CD4-positive, alpha-beta memory T cell (primary cell): ENCODE results near the gene LRP1B. TPM values are rescaled to one million over a fixed set of nuclear protein-coding genes. Genes with fewer than 3 reads are reported as not detected.

Experiments
- CTCF ChIA-PET: fragments of 350-600 bp; sonication (Branson Sonifier 250); formaldehyde crosslinking; loops from one replicate; lab custom pipeline; 2021; ENCODE audit warnings: inconsistent platforms; ENCODE audit not compliant: partially characterized antibody; lab: Charles Lee
- POLR2A ChIA-PET: fragments of 350-600 bp; sonication (Branson Sonifier 250); formaldehyde crosslinking; loops from one replicate; lab custom pipeline; 2021; ENCODE audit not compliant: partially characterized antibody; lab: Charles Lee
- DNase-seq, 5 donors: peaks; one replicate each; pipeline versions ENCODE4 v3.0.0 to v3.0.0-alpha.2; 2020 to 2022; ENCODE audit warnings: mixed read lengths in 1 of 5
- H3K27ac ChIP-seq: one replicate; pipeline ENCODE4 v1.7.0; 2013; ENCODE audit warnings: low read depth, low read length
- H3K27me3 ChIP-seq: 2 replicates; pipeline ENCODE4 v1.7.0; 2013; ENCODE audit warnings: mild to moderate bottlenecking, low read length, moderate library complexity; ENCODE audit not compliant: insufficient read depth
- H3K36me3 ChIP-seq: 2 replicates; pipeline ENCODE4 v1.7.0; 2013; ENCODE audit warnings: mild to moderate bottlenecking, low read length, moderate library complexity; ENCODE audit not compliant: insufficient read depth
- H3K4me1 ChIP-seq: 2 replicates; pipeline ENCODE4 v1.7.0; 2013; ENCODE audit warnings: mild to moderate bottlenecking, low read length, moderate library complexity; ENCODE audit not compliant: insufficient read depth
- H3K4me3 ChIP-seq, 2 donors: one replicate each; pipeline ENCODE4 v1.7.0; 2013; ENCODE audit warnings: low read length in 2 of 2, mild to moderate bottlenecking in 1 of 2
- H3K9me3 ChIP-seq, 2 donors: one replicate each; pipeline ENCODE4 v1.7.0; 2013; ENCODE audit warnings: low read length in 2 of 2, control low read depth in 1 of 2; ENCODE audit not compliant: control insufficient read depth in 1 of 2
- H3K27ac Mint-ChIP-seq, 7 donors: one replicate each; pipeline ENCODE4 v1.8.0; 2020 to 2021; ENCODE audit warnings: mixed read lengths in 7 of 7, mild to moderate bottlenecking in 6 of 7, inconsistent platforms in 3 of 7, moderate library complexity in 3 of 7
- H3K27me3 Mint-ChIP-seq, 2 donors: one replicate each; pipeline ENCODE4 v1.8.0; 2020 to 2021; ENCODE audit warnings: mixed read lengths in 2 of 2
- H3K36me3 Mint-ChIP-seq, 2 donors: one replicate each; pipeline ENCODE4 v1.8.0; 2020 to 2021; ENCODE audit warnings: mixed read lengths in 2 of 2, inconsistent platforms in 1 of 2, mild to moderate bottlenecking in 1 of 2
- H3K4me1 Mint-ChIP-seq, 4 donors: one replicate each; pipeline ENCODE4 v1.8.0; 2020 to 2021; ENCODE audit warnings: mixed read lengths in 4 of 4, mild to moderate bottlenecking in 1 of 4
- H3K4me3 Mint-ChIP-seq, 8 donors: one replicate each; pipeline ENCODE4 v1.8.0; 2020 to 2021; ENCODE audit warnings: mixed read lengths in 8 of 8, mild to moderate bottlenecking in 7 of 8, moderate library complexity in 6 of 8, inconsistent platforms in 3 of 8
- H3K9me3 Mint-ChIP-seq, 8 donors: one replicate each; pipeline ENCODE4 v1.8.0; 2020 to 2021; ENCODE audit warnings: mixed read lengths in 8 of 8, mild to moderate bottlenecking in 5 of 8, inconsistent platforms in 3 of 8, moderate library complexity in 1 of 8
- intact Hi-C: fragments of 100-400 bp; cut with micrococcal nuclease; formaldehyde crosslinking; loops from one replicate; pipeline ENCODE4 v1.15.1; 2023
- polyA plus RNA-seq, 2 donors: library from polyadenylated mRNA; unstranded; fragments of 300-500 nt; fragmentation: Illumina TruSeq; gene quantifications; one replicate each; pipeline ENCODE4 v1.2.3, GENCODE V29; 2021
- total RNA-seq, 2 experiments: library from RNA; stranded (reverse); gene quantifications; one replicate each; pipeline ENCODE4 v1.2.3, GENCODE V29; 2021

LRP1B gene
- total and polyA plus RNA-seq, 4 experiments from 2014 or later, result not detected

DNA sequence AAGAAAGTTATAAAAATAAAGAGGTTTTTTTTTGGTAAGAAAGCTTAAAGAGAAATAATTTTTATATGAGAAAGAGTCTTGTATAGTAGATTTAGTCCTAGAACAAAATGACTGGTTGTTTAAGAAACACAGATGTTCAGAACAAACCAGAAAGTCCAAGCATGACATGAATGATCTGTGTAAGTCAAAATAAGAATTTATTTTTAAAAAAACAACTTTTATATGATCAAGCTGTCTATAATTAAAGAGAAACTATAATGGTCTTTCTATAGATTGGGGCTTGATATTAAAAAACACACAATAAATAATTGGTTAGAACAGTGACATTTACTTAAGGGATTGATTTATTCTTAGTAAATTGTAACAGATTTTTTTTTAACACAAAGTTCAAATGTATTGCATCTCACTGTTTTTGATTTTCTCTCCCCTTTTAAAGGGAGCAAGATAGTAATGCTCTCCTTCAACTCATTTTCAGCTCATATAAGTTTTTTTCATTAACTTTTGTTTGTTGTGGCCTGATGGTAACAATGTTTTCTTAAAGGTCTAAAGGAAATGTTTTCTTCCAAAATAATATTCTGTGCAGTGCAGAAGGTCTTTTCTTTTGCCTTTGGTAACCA is 1256.8 kb downstream of the LRP1B start:
- intact Hi-C loops, result no loop called here
- DNase-seq, result no peak
- no peaks in the 10 kb centered on the region for H3K4me1 ChIP-seq
- no peaks in the 10 kb centered on the region for H3K27me3 ChIP-seq
- no peak overlapping the region for H3K27ac ChIP-seq
- H3K27me3 Mint-ChIP-seq, result no peaks in the 10 kb centered on the region
- H3K4me3 Mint-ChIP-seq, result no peak overlapping the region
- H3K9me3 Mint-ChIP-seq, result peaks cover 0 to 25% (median 7%) of the 10 kb centered on the region in 8 donors
- no peaks in the 10 kb centered on the region for H3K36me3 Mint-ChIP-seq
- no peak overlapping the region for H3K27ac Mint-ChIP-seq
- POLR2A ChIA-PET, result no interaction called here
- no peaks in the 10 kb centered on the region for H3K4me1 Mint-ChIP-seq
- CTCF ChIA-PET, result no interaction called here
- no peaks in the 10 kb centered on the region for H3K36me3 ChIP-seq
- no peaks in the 10 kb centered on the region for H3K9me3 ChIP-seq
- no peak overlapping the region for H3K4me3 ChIP-seq

- CTCF ChIA-PET, result no interaction called here
- no peak overlapping the region for H3K27ac Mint-ChIP-seq
These were observed 1260.9 kb downstream of the LRP1B start for GRCh38 chr2:140869925-140870324.

DNA sequence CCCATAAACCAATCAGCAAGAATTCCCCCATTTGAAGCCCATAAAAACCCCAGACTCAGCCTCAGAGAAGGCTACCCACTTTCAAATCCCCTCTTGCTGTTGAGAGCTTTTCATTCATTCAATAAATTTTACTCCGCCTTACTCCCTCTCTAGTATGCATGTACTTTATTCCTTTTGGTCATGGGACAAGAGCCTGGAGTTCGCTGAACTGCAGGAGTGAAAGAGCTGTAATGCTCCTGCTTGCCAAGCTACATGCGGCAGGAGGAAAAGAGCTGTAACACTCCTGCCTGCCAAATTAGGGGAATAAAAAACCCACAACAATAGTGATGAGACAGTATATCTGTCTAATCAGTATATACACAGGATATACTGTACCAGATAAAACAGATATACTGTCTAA is 1261.7 kb downstream of the LRP1B start:
- Histone ChIP-seq H3K27me3 (no peaks in the 10 kb centered on the region), H3K4me1 (no peaks in the 10 kb centered on the region), H3K36me3 (no peaks in the 10 kb centered on the region), H3K4me3 (no peak overlapping the region), H3K9me3 (no peaks in the 10 kb centered on the region), H3K27ac (no peak overlapping the region)
- Mint-ChIP-seq H3K9me3 (peaks cover 0 to 25% (median 10%) of the 10 kb centered on the region in 8 donors), H3K4me1 (no peaks in the 10 kb centered on the region), H3K4me3 (no peak overlapping the region), H3K27ac (no peak overlapping the region), H3K36me3 (no peaks in the 10 kb centered on the region), H3K27me3 (no peaks in the 10 kb centered on the region)
- intact Hi-C loops, result no loop called here
- ChIA-PET CTCF (no interaction called here), POLR2A (no interaction called here)
- DNase-seq, result no peak

More at GRCh38 chr2:140869925-140870324, 1260.9 kb downstream of the LRP1B start:
- Histone ChIP-seq H3K27me3 (no peaks in the 10 kb centered on the region), H3K4me1 (no peaks in the 10 kb centered on the region), H3K27ac (no peak overlapping the region), H3K36me3 (no peaks in the 10 kb centered on the region), H3K4me3 (no peak overlapping the region), H3K9me3 (no peaks in the 10 kb centered on the region)
- DNase-seq, result no peak
- Mint-ChIP-seq H3K36me3 (no peaks in the 10 kb centered on the region), H3K9me3 (peaks cover 0 to 31% (median 10%) of the 10 kb centered on the region in 8 donors), H3K4me1 (no peaks in the 10 kb centered on the region), H3K27me3 (no peaks in the 10 kb centered on the region), H3K4me3 (no peak overlapping the region)
- POLR2A ChIA-PET, result no interaction called here
- intact Hi-C loops, result no loop called here

DNA sequence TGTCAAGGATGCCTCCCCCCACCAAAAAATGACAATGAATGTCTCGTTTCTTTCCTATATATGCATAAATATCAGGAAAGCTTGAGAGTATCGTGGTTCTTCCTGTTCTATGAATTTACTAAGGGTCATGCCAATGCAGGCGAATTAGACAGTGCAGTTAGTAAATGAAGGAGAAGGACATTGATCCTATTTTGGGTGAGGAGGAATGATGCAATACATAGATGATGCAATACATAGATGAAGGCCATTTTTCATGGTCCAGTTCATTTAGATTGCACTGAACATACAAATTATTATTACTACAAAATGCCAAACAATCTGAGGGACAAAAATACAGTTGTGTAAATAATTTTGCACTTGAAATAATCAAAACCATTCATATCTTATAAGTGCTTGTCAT is 1265.0 kb downstream of the LRP1B start:
- H3K9me3 Mint-ChIP-seq, result peaks cover 0 to 22% (median 7%) of the 10 kb centered on the region in 8 donors
- no peak for DNase-seq
- Histone ChIP-seq H3K9me3 (no peaks in the 10 kb centered on the region), H3K27me3 (no peaks in the 10 kb centered on the region), H3K4me3 (no peak overlapping the region), H3K27ac (no peak overlapping the region), H3K36me3 (no peaks in the 10 kb centered on the region), H3K4me1 (no peaks in the 10 kb centered on the region)
- H3K36me3 Mint-ChIP-seq, result no peaks in the 10 kb centered on the region
- intact Hi-C loops, result no loop called here
- no peak overlapping the region for H3K4me3 Mint-ChIP-seq
- POLR2A ChIA-PET, result no interaction called here
- no peaks in the 10 kb centered on the region for H3K4me1 Mint-ChIP-seq
- no peak overlapping the region for H3K27ac Mint-ChIP-seq
- H3K27me3 Mint-ChIP-seq, result no peaks in the 10 kb centered on the region
- CTCF ChIA-PET, result no interaction called here

- Histone ChIP-seq H3K9me3 (no peaks in the 10 kb centered on the region), H3K27ac (no peak overlapping the region), H3K4me1 (no peaks in the 10 kb centered on the region), H3K4me3 (no peak overlapping the region), H3K27me3 (no peaks in the 10 kb centered on the region), H3K36me3 (no peaks in the 10 kb centered on the region)
- intact Hi-C loops, result no loop called here
- Mint-ChIP-seq H3K9me3 (peaks cover 0 to 22% (median 8%) of the 10 kb centered on the region in 8 donors), H3K4me1 (no peaks in the 10 kb centered on the region), H3K27me3 (no peaks in the 10 kb centered on the region), H3K36me3 (no peaks in the 10 kb centered on the region), H3K4me3 (no peak overlapping the region), H3K27ac (no peak overlapping the region)
- CTCF ChIA-PET, result interaction anchor here (0.5 kb wide), 1 partner anchor 263 kb away, joined by 4 read pairs; no protein-coding TSS in a partner anchor
- DNase-seq, result no peak
- POLR2A ChIA-PET, result no interaction called here
These were observed 1267.1 kb downstream of the LRP1B start for GRCh38 chr2:140863713-140864112.

- intact Hi-C loops, result no loop called here
- POLR2A ChIA-PET, result no interaction called here
- Mint-ChIP-seq H3K36me3 (no peaks in the 10 kb centered on the region), H3K9me3 (peaks cover 0 to 17% (median 6%) of the 10 kb centered on the region in 8 donors), H3K4me3 (no peak overlapping the region), H3K4me1 (no peaks in the 10 kb centered on the region), H3K27me3 (no peaks in the 10 kb centered on the region), H3K27ac (no peak overlapping the region)
- Histone ChIP-seq H3K4me3 (no peak overlapping the region), H3K27ac (no peak overlapping the region), H3K27me3 (no peaks in the 10 kb centered on the region), H3K36me3 (no peaks in the 10 kb centered on the region), H3K4me1 (no peaks in the 10 kb centered on the region), H3K9me3 (no peaks in the 10 kb centered on the region)
- CTCF ChIA-PET, result no interaction called here
- no peak for DNase-seq
These were observed 1268.6 kb downstream of the LRP1B start for GRCh38 chr2:140862181-140862580.

GRCh38 chr2:140861666-140862065 is 1269.2 kb downstream of the LRP1B start:
- H3K4me3 ChIP-seq, result no peak overlapping the region
- H3K27ac Mint-ChIP-seq, result no peak overlapping the region
- H3K4me1 Mint-ChIP-seq, result no peaks in the 10 kb centered on the region
- H3K36me3 ChIP-seq, result no peaks in the 10 kb centered on the region
- ChIA-PET CTCF (no interaction called here), POLR2A (no interaction called here)
- H3K9me3 ChIP-seq, result no peaks in the 10 kb centered on the region
- no peak for DNase-seq
- peaks cover 0 to 14% (median 6%) of the 10 kb centered on the region in 8 donors for H3K9me3 Mint-ChIP-seq
- H3K4me3 Mint-ChIP-seq, result no peak overlapping the region
- H3K27ac ChIP-seq, result no peak overlapping the region
- H3K36me3 Mint-ChIP-seq, result no peaks in the 10 kb centered on the region
- H3K27me3 ChIP-seq, result no peaks in the 10 kb centered on the region
- H3K27me3 Mint-ChIP-seq, result no peaks in the 10 kb centered on the region
- H3K4me1 ChIP-seq, result no peaks in the 10 kb centered on the region
- intact Hi-C loops, result no loop called here
